Measurements from ENCODE around the gene FOCAD.

FOCAD gene

DNA sequence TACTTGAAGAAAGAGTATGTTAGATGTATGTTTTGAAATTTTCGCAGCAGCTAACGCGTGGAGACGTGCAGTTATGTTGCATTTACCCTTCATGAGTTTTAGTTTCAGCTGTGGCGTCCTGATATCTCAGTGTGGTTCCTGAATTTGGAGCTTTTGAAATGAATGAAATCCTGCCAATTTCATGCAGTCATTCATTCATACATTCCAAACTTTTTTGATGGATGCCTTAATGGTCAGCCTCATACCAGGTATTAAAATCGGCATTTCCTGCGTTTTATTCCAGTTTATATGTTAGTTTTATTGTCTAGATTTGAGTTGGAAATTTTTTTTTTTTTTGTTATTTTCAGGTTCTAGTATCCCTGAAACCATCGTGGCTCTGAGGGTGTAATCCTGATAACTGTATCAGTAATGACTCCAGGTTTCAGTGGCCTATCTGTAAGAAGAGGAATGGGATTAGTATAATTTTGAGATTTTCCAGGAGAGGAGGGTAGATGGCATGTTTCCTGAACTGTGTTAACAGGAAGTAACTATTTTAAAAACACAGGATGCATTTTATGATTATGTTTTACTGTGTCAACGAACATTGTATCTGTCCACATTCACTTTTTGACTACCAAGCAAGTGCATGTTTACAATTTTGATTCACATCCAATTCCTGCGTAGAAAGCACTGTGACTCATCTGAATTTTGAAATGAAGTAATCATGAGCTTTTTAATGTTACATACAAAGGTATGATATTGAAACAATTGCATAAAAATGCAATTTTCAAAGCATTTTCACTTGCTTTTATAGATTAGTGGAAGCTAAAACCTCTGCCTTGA, 1.0 kb downstream of the FOCAD start:
- DNase-seq = no peak

DNA sequence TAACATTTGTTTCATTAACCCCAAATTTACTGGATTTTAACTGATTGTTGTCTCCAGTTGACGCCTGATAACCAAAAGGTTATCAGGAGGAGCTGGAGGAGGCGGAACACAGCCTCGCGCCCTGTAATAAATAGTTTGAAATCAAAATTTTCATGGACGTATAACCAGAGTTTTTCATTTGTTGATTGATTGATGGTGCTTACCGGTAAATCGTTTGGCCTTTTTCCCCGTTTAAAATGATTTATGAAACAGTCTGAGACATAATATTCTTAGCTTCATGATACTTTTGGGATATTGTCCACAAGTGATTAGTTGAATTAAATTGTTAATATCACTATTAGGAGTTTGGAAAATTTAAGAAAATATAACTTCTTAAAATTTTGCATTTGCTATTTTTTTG, 1.7 kb downstream of the FOCAD start:
- DNase-seq = no peak

DNA sequence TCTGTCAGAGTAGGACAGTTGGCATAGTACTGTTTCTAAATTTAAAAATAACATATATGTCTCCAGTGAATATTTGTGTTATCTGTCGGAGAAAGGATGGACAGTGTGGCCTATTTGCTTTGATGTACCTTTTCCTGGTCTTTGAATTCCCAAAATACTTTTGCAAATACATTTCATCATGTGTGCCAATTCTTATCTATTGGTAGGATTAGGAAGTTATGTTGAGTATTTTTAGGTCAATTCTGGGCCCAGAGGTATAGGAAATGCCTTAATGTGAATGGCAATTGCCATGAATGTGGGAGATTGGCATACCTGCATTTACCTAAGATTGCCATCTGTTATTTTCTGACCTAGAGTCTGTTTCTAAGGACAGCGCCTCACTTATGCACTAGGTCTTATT, 5.8 kb downstream of the FOCAD start:
- no peak for DNase-seq

DNA sequence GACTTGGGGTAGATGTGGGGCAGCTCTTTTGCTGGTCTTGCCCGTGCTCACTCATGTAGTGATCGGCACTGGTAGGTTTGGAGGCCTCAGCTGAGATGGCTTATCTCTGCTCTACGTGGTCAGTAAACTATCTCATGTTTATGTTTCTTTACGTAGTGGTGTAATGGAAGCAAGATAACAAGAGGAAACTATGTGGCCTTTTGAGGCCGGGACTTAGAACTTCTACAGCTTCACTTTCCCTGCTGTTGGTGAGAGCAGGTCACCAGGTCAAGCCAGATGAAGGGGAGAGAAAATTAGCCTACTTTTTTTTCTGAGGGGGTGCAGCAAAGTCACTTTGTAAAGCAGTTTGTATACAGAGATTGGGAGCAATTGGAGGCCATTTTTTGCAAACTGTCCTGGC, 8.5 kb downstream of the FOCAD start:
- no peak for DNase-seq

DNA sequence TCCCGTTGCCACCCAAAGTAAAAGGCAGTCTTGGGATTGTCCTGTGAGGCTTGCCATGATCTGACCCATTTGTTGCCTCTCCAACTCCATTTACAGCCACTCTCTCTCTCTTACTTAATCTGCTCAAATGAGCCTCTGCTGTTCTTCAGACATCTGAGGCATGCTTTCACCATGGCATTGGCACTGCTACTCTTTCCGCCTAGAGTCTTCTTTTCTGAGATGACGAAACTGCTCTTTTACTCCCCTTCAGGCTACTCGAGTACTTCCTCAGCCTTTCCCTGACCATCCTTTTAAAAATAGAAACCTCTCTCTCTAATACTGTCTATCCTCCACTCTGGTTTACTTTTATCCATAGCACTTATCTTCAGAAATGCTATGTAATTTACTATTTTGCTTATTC, 9.0 kb downstream of the FOCAD start:
- no peak for DNase-seq

DNA sequence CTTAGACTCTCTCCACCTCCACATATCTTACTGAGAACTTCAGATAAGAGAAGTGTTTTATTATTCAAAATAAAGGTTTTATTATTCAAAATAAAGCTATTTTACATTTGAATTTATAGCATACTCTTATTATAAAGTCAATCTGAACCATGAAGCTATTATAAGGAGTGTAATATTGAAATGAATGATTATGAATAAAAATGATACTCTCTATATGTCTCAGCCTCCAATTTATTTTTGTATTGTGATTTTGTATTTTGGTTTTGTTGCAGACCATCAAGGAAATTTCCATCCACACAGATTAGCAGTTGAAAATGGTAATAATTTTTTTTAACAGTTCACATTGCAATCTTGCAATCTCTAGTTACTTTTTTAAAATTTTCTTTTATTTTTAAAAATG, 10.2 kb downstream of the FOCAD start:
- DNase-seq = no peak

DNA sequence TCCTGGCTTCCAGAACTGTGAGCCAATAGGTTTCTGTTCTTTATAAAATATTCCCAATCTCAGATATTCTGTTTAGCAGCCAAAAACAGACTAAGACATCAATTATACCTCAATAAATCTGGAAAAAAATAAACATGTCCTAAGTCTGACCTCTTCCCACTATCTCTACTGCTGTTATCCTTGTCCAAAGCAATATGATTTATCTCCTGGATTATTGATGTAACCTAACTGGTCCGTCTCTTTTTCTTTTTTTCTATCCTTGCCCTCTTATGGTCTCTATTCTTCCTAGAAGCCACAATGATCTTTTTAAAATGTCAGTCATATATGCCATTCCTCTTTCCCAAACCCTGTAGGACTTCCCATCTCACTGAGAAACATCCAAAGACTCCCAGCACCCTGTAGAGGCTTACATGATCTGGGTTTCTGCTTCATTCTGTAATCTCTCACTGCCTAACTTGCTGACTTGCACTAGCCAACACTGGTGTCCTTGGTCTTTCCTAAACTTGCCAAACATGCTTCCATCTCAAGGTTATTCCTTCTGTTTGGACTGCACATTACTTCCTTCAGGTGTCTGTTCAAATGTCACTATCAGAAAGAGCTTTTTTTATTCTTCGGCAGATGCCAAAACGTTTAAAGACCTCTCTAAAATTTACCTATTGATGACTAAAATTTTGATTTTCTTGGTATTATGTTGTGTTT, 13.1 kb downstream of the FOCAD start:
- DNase-seq = no peak

DNA sequence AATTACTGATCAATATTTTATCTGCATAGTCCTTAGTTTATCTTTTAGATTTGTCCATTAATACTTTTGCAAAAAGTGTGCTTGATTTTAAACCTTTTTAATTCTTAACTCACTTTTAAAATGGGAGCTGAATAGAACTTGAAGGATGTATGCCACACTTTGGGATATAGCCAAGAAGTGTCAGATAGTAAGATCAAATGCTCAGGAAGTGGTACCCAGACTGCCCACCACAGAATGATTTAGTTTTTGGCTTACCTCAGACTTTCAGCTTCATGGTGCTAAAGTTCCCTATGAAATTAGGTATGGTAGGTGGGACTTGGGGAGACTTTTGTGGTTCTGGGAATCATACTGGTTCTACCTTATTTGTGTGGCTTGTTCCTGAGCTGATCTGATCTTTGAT, 14.7 kb downstream of the FOCAD start:
- DNase-seq = no peak

DNA sequence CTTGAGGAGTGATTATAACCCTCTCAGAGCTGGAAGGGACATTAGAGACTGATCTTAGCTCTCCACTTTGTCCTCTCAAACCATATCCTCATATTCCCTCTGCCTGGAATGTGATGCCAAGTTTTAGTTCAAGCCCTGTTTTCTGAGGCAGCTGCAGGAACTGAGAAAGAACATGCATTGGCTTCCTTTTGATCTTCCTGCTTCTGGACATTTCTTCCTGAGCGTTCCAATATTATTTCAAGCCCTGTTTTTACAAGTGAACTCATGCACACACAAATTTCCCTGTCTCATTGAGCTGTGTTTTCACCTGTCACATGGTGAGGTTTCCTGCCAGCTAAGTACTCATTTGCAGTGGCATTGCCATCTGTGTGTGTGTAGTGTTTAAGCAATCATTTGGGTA, 17.0 kb downstream of the FOCAD start:
- DNase-seq = no peak

DNA sequence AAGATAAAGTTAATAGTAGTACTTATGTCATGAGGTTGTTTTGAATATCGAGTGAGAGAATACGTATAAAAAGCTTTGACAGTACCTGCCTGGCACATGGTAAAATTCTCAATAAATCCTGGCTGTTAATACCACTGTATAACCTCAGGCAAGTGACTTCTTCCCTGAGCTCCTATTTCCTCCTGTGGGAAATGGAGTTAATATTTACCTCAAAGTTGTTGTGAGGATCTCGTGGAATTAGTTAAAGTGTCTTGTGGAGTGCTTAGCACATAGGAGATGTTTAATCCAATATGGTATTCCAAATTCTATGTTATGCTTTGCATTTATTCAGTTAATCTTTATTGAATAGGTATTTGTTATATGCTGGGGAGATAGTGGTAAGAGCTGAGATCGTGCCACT, 18.5 kb downstream of the FOCAD start:
- no peak for DNase-seq

DNA sequence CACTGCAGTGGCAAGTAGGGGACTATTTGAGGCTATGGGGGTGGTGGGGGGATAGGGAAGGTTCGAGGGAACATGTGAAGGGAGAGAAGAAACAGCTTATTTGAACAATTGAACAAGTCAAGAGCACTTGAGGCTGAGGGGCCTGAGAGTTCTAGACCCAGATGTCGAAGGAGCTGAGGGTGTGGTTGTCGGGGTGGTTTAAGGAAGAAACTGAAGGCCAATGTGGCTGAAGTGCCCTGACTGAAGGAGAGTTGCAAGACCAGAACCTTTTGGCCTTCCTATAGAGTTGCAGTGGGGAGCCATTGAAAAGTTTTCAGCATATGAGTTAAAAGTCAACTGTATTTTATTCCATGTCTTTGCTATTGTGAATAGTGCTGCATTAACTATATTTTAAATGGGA, 19.1 kb downstream of the FOCAD start:
- no peak for DNase-seq

DNA sequence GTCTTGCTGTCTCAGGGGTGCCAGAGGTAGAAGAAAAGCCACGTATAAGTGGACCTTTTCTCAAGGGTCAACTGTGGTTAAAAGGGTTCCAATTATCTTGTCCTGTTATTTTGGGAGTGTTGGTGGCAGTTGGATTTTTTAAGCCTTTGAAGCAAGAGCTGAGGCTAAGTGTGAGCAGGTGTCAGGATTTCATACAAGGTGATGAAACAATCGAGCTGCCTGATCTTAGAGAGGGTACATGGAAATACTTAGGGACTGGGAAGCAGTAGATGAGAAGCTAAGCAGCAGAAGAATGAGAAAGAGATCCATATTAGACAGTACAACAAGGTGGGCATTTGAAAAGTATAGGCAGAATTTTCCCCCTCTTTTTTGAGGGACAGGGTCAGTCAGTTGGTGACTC, 23.6 kb downstream of the FOCAD start:
- no peak for DNase-seq

DNA sequence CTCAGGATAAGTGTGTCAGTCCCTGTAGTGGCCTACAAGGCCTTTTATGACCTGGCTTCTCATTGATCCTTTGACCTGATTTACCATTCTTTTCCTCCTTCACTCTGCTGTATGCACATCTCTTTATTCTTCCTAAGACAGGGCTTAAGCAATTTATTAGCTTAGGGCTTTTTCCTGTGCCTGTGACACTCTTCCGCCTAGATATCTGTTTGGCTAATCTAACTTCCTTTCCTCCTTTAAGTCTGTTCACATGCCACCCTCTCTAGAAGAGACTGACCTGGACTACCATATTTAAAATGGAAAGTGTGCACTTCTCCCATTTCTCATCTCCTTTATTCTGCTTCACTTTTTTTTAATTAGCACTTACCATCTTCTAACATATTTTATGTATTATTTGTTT, 29.1 kb downstream of the FOCAD start:
- no peak for DNase-seq

DNA sequence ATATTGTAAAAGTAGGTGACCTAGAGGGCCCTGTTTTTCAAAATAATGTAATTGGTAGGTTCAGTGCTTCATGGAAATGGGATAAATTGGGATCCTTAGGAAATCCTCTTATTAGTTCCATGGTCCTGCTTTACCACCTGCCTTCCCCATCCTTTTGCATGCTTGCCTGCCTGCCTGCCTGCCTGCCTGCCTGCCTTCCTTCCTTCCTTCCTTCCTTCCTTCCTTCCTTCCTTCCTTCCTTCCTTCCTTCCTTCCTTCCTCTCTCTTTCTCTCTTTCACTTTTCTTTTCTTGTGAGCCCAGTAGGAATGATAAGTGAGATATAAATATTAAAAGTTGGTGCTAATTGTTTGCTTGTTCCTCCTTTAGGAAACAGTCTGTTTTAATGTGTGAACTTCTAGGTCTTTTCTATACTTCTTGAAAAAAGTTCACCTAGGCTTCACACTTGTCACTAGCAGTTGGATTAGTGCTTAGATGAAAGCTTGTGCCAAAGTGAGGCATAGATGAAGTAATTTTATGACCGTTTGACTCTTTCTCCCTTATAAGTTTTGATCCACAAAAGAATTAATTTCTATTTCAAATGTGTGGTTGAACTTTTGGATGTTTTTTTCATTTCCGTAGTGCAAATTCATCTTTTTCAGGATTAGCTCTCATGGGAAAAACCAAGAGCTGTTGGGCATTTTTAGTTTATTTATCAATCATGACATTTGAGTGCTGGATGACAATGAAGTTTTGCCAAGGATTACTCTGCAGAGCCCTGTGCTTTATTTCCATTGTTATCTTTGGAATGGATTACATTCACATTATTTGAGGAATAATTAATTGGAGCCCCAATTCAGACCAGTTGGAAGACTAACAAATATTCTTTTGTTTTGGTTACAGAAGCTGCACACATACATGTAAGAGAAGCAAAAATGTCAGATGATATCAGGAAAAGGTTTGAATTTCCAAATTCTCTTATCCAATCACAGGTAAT, 30.7 kb downstream of the FOCAD start:
- DNase-seq = no peak

DNA sequence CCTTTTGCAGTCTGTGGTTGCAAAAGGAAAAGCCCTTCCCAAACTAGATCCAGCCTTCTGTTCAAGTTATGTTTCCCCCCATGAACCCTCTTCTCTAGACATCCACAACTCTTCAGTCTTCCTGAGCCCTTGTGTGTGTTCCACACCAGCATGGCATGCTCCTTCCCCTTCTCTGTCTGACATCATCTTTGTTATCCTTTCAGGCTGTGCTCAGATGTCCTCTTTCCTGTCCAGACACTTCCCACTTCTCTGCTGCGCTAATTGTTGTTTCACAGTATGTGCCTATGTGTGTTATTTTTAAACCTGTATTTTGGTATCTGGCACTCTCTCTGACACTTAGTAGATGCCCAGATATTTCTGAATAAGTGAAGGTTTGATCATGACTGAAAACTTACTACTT, 38.2 kb downstream of the FOCAD start:
- DNase-seq = no peak

DNA sequence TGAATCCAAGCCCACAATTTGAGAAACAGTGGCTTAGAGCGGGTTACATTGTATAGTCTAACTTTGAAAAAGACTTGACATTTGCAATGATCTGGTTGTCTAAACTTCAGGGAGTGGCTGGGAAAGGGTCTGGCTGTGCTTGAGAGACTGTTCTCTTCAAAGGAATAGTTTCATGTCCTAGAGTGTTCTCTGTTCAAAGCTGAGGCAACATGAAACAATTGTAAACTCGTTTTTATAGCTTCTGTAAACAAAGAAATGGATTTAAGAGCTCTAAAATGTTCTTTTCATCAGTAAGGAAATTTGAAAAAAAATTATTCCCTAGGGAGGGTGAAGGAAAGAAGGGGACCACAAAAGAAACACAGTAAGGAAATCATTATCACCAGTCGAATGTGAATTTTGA, 41.6 kb downstream of the FOCAD start:
- no peak for DNase-seq

DNA sequence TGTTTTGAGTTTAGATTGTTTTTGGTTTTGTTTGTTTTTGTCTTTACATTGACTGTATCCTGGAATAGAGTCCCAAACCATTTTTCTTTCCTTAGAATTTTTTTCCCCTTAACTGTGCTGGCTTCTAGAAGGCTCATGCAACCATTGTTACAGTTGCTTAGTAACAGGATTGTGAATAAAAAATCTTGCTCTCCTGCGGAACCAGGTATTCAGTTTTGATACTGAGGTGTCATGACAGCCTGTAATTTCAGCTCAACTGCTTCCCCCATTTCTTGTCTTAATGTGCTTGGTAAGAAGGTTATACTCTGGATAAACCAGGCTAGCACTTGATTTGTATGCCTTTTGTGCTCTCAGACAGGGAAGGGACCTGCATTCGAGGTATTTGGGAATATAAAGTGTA, 42.1 kb downstream of the FOCAD start:
- no peak for DNase-seq

DNA sequence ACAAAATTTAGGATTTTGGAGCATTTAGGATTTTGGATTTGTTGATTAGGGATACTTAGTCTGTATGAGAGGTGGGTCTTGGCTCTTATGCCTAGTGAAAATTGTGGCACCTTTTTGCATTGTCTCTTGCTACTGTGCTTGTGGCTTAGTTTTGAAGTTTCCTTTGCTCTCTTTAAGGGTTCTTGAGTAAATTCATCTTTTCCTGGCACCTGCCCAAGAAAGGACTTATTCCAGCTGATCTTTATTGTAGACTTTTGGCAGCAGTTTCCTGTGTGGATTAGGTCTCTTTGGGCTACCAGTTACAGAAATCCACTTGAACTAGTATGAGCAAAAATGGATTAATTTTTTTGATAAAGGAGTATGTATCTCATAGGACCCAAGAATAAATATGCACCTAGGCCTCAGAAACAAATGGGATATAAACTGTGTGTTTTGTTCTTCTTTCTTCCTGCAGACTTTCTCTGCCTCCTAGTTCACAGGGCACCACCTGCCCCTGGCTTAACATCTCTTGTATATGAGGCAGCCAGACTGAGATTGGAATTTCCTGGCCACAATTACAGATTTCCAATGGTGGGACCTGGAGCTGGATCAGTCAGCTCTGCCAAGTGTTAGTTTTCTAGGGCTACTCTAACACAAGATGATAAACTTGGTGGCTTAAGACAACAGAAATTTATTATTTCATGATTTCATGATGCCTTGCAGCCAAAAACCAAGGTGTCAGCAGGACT, 44.6 kb downstream of the FOCAD start:
- no peak for DNase-seq

DNA sequence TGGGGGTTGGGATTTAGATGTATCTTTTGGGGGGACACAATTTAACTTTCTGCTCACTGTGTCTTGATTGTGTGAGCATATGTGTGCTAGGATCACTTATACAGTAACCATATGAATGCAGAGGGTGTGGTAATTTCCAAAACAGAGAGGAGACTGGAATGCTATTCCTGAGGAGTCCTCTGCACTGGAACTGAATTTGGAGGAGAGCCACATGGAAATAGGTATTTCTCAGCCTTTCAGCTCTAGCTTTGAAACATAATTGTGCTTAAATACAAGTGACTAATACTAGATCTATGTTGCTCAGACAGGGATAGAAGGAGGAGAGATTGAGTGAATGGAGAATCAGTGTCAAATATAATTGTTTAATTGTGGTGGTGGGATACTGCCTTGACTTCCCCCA, 45.5 kb downstream of the FOCAD start:
- DNase-seq = no peak

DNA sequence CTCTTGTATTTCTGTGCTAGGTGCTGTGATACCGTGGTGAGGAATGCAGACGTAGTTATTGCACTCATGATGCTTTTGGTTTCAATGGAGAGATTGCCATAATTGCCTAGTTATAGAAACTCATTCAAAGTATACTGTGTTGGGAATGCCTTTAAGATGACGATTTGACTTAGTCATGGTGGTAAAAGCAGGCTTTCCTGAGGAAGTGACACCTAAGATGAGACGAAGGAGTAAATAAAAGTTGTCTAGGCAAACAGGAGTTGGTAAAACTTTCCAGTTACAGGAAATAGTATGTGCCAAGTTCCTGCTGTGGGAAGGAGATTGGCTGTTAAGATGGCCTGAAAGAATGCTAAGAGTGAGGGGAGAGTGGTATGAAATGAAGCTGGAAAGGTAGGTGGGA, 48.1 kb downstream of the FOCAD start:
- no peak for DNase-seq

DNA sequence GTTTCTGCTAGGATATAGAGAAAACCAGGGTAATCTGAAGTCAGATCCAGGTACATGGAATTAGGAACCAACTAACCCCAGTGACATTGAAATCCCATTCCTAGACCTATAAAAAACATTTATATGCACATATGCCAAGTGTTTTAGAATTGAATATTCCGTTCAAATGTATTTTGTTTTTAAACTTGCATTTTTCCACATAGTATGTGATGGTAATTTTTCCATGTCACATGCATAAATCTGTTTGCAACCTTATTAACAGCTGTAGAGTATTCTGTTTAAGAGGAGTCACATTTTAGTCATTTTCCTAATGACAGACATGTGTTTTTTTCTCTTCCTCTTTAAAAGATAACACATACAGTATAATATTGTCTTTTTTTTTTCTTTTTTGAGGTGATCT, 50.2 kb downstream of the FOCAD start:
- DNase-seq = no peak

DNA sequence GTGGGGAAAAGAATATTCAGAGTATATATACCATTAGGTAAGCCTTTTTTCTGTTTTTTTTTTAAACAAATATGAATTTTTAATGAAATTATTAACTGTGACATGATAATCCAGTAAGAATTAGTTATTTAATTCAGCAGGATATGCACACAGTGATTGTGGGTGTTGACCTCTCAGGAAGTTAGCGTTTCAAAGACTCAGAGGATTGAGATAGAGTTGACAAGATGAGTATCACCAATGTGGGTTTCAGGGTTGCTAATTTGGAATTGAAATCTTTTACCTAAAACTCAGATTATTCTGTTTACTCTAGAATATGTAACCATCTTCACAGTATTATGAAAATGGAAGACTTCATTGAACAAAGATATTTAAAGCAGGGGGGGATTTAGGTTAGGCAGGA, 56.2 kb downstream of the FOCAD start:
- DNase-seq = no peak
